Measurements from ENCODE around the gene FBXW12. TPM values are rescaled to one million over a fixed set of nuclear protein-coding genes. Genes with fewer than 3 reads are reported as not detected.

Gene FBXW12
- total RNA-seq, 1 experiment from 2014 or later, result 0.74 TPM

- Histone ChIP-seq H3T11ph (ENCODE audit: low read length) (no peak overlapping the region), H3K27me3 (ENCODE audit: insufficient read depth, low read length) (no peaks in the 10 kb centered on the region), H2BK5ac (ENCODE audit: insufficient read length, low read length) (no peak overlapping the region), H4K91ac (ENCODE audit: insufficient read length, low read depth, low read length) (no peak overlapping the region), H3K18ac (ENCODE audit: insufficient read length, low read depth, low read length) (no peak overlapping the region), H3K23ac (ENCODE audit: insufficient read length, low read depth, low read length) (no peak overlapping the region), H3K4me2 (ENCODE audit: insufficient read depth, insufficient read length, low read length) (no peak overlapping the region), H2AK5ac (ENCODE audit: insufficient read length, low read length) (no peak overlapping the region), H2BK120ac (ENCODE audit: low read depth, low read length, poor library complexity, severe bottlenecking) (no peak overlapping the region), H2BK15ac (ENCODE audit: low read depth, low read length) (no peak overlapping the region), H3K23me2 (ENCODE audit: insufficient read length, low read depth, low read length, poor library complexity, severe bottlenecking) (no peaks in the 10 kb centered on the region), H3K56ac (ENCODE audit: insufficient read length, low read depth, low read length) (no peak overlapping the region), H3K4ac (ENCODE audit: low read depth, low read length) (no peak overlapping the region), H3K4me1 (ENCODE audit: insufficient read depth, low read length) (peaks cover 3% of the 10 kb centered on the region; the same call in 1 of the 2 replicates), H3K9ac (ENCODE audit: extremely low read depth, insufficient read length, low read length) (no peak overlapping the region), H3K79me1 (ENCODE audit: insufficient read depth, low read depth, low read length, poor library complexity, severe bottlenecking) (peaks cover 2% of the 10 kb centered on the region), H3K27ac (ENCODE audit: insufficient read length, low read depth, low read length) (no peak overlapping the region), H4K8ac (replicated peaks; ENCODE audit: insufficient read length, low read depth, low read length) (no peak overlapping the region), H2AFZ (ENCODE audit: low read length) (no peak overlapping the region), H4K5ac (ENCODE audit: insufficient read length, low read depth, low read length) (no peak overlapping the region), H2BK20ac (ENCODE audit: low read depth, low read length, poor library complexity, severe bottlenecking) (no peak overlapping the region), H4K20me1 (ENCODE audit: control insufficient read depth, insufficient read depth, insufficient read length) (no peaks in the 10 kb centered on the region), H3K79me2 (ENCODE audit: insufficient read depth, low read length) (peaks cover 5% of the 10 kb centered on the region; the same call in 1 of the 2 replicates), H2BK12ac (ENCODE audit: insufficient read length, low read depth, low read length) (no peak overlapping the region), H3K9me3 (ENCODE audit: control insufficient read depth, low read depth, low read length) (no peaks in the 10 kb centered on the region), H3K14ac (ENCODE audit: insufficient read depth, low read length) (no peak overlapping the region)
- H3K4me3 Mint-ChIP-seq, result no peak overlapping the region
- H3K27ac Mint-ChIP-seq, result no peak overlapping the region
- H3K4me1 Mint-ChIP-seq, result peaks cover 21 to 27% of the 10 kb centered on the region in 2 experiments
- no peaks in the 10 kb centered on the region for H3K27me3 Mint-ChIP-seq (ENCODE audit: low read depth)
- no peak for DNase-seq
- no CpG with 5 or more reads among the region's 7 CpGs for WGBS (ENCODE audit: extremely low coverage, insufficient read length, low lambda C conversion rate)
- peaks cover 22 to 52% (median 35%) of the 10 kb centered on the region in 3 experiments; a peak in 6 of 7 replicates for H3K36me3 Mint-ChIP-seq (ENCODE audit: insufficient read depth in 1 of 3, low read depth in 3 of 3)
- TF ChIP-seq, protein P1, sequence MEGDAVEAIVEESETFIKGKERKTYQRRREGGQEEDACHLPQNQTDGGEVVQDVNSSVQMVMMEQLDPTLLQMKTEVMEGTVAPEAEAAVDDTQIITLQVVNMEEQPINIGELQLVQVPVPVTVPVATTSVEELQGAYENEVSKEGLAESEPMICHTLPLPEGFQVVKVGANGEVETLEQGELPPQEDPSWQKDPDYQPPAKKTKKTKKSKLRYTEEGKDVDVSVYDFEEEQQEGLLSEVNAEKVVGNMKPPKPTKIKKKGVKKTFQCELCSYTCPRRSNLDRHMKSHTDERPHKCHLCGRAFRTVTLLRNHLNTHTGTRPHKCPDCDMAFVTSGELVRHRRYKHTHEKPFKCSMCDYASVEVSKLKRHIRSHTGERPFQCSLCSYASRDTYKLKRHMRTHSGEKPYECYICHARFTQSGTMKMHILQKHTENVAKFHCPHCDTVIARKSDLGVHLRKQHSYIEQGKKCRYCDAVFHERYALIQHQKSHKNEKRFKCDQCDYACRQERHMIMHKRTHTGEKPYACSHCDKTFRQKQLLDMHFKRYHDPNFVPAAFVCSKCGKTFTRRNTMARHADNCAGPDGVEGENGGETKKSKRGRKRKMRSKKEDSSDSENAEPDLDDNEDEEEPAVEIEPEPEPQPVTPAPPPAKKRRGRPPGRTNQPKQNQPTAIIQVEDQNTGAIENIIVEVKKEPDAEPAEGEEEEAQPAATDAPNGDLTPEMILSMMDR (conservative IDR thresholded peaks at IDR 0.05), result no peak
- no peaks in the 10 kb centered on the region for H3K9me3 Mint-ChIP-seq
These were observed 64.8 kb downstream of the FBXW12 start for GRCh38 chr3:48436855-48437254.
